NCI-H345 treated with DMSO at 0.1 percent for 48 hours (cell line): Measurements from ENCODE around the gene SLC7A5.
"Not testable (repeated sequence)": the region's sequence is repeated elsewhere in the genome, so short reads cannot be mapped to it uniquely, and the experiment has no call there.

ENCODE experiments used
- DNase-seq: peaks from one replicate; lab custom pipeline; 2025; ENCODE audit not compliant: unreplicated experiment; lab: John Stamatoyannopoulos, UW

SLC7A5 gene

GRCh38 chr16:87869061-87869878 lies at the start of gene SLC7A5:
Gene SLC7A5, minus strand, starts transcription at chr16:87869507. Its CDS starts 85 bp downstream, at chr16:87869422.
- not testable (repeated sequence) for DNase-seq

GRCh38 chr16:87918338-87918737 lies 49.0 kb upstream of the SLC7A5 start:
- no peak for DNase-seq

GRCh38 chr16:87917503-87917902 lies 48.2 kb upstream of the SLC7A5 start:
- DNase-seq = no peak

- no peak for DNase-seq
Observed at GRCh38 chr16:87914812-87915211, 45.5 kb upstream of the SLC7A5 start.

- DNase-seq = not testable (repeated sequence)
Observed at GRCh38 chr16:87914021-87914725, 44.9 kb upstream of the SLC7A5 start.

GRCh38 chr16:87912691-87913090 lies 43.4 kb upstream of the SLC7A5 start:
- not testable (repeated sequence) for DNase-seq

GRCh38 chr16:87911106-87911763 lies 41.9 kb upstream of the SLC7A5 start:
- DNase-seq = peak; percentile 39

GRCh38 chr16:87909203-87909935 lies 40.1 kb upstream of the SLC7A5 start:
- DNase-seq = peak; percentile 26

- not testable (repeated sequence) for DNase-seq
Observed at GRCh38 chr16:87908101-87908500, 38.8 kb upstream of the SLC7A5 start.

GRCh38 chr16:87905521-87905920 lies 36.2 kb upstream of the SLC7A5 start:
- not testable (repeated sequence) for DNase-seq

GRCh38 chr16:87904963-87905362 lies 35.7 kb upstream of the SLC7A5 start:
- not testable (repeated sequence) for DNase-seq

- not testable (repeated sequence) for DNase-seq
Observed at GRCh38 chr16:87900489-87900888, 31.2 kb upstream of the SLC7A5 start.

GRCh38 chr16:87897521-87898505 lies 28.5 kb upstream of the SLC7A5 start:
- no peak for DNase-seq

GRCh38 chr16:87896924-87897520 lies 27.7 kb upstream of the SLC7A5 start:
- DNase-seq = not testable (repeated sequence)

- DNase-seq = not testable (repeated sequence)
Observed at GRCh38 chr16:87896176-87896890, 27.0 kb upstream of the SLC7A5 start.

- no peak for DNase-seq
Observed at GRCh38 chr16:87895641-87896141, 26.4 kb upstream of the SLC7A5 start.

- not testable (repeated sequence) for DNase-seq
Observed at GRCh38 chr16:87894005-87894404, 24.7 kb upstream of the SLC7A5 start.

GRCh38 chr16:87891764-87892163 lies 22.5 kb upstream of the SLC7A5 start:
- DNase-seq = no peak
